Globus pallidus (tissue), 1 donor: ENCODE data around the gene UGT3A1.

Experiments used
- DNase-seq: peaks from one replicate; pipeline ENCODE4 v3.0.0-alpha.2; 2015; ENCODE audit warnings: low spot score

UGT3A1 gene

GRCh38 chr5:35904443-35905132 lies 86.6 kb downstream of the UGT3A1 start:
- no peak for DNase-seq

- no peak for DNase-seq
These were observed 87.5 kb downstream of the UGT3A1 start for GRCh38 chr5:35903631-35904203.

GRCh38 chr5:35902046-35902672 lies 89.0 kb downstream of the UGT3A1 start:
- no peak for DNase-seq
